NCI-H2107 treated with DMSO at 0.1 percent for 48 hours (cell line): ENCODE results near the gene USP6NL.
"Not testable (repeated sequence)": the region's sequence is repeated elsewhere in the genome, so short reads cannot be mapped to it uniquely, and the experiment has no call there.

Source experiments
- DNase-seq: peaks from one replicate; lab custom pipeline; 2025; ENCODE audit not compliant: unreplicated experiment; lab: John Stamatoyannopoulos, UW

The USP6NL gene

DNA sequence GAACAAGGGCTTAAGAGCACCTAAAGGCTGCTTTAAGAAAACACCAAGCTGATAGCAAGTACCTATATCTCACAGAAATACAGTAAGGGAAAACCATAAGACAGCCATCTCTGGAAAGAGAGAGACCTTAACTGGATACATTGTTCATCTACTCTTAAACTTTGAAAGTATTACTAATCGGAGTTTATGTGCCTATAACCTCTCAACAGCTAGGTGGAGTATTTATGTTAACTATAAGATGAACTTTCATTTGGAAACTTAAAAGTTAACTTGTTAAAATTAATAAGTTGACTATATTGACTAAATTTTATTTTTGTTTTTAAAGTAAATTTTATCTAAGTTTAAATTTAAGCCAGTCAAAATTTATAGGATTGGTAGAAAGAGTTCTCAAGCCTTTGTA lies 90.6 kb downstream of the USP6NL start:
- DNase-seq, result no peak

- DNase-seq, result no peak
Measured at GRCh38 chr10:11517150-11517549, 94.3 kb downstream of the USP6NL start.

DNA sequence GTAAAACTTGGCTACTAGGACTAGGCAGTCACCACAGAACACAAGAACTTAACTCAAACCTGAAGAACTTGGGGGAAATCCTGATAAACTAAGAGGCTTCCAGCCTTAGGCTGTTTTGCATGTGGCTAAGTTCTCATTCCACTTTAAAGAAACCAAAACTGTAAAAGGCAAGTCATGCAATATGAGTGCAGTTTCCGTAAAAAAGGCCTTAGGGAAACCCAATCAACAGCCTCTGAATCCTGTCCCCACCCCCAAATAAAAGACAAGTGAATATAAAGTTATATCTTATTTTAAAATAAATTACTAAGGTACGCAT lies 95.1 kb downstream of the USP6NL start:
- DNase-seq, result no peak

DNA sequence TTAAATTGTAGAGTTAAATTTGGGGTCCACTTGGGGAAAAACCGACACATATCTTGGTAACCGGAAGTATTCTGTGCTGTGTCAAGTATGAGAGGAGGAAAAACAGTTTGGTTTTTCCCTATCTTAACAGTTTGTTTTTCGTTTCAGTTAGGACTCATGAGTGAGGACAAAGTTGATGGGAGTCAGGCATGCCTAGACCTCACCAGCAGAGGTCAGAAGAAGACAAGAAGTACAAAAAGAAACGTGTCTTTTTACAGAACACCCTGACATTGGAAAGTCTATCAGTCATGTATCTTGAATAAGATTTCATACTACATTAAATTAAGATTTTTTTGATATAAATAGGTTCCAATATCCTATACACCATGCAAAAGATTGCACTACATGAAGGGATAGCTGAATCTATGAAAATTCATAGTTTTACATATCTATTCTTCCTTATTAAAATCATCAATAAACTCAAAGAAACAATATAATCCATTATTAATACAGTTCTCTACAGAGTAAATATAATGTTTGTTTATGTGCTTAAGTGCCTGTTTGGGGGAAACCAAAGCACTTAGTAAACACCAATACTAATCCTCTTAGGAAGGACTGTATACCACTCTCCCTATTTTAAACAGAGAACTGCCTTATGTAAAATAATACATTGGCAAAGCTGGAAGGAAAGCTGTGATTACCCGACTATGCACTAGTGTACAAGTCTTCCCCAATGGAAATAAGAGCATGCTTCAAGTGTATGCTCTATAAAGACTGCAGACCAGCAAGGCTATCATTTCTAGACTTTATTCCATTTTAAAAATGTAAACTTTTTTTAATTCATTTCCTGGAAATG lies 95.6 kb downstream of the USP6NL start:
- DNase-seq, result peak; percentile 1

DNA sequence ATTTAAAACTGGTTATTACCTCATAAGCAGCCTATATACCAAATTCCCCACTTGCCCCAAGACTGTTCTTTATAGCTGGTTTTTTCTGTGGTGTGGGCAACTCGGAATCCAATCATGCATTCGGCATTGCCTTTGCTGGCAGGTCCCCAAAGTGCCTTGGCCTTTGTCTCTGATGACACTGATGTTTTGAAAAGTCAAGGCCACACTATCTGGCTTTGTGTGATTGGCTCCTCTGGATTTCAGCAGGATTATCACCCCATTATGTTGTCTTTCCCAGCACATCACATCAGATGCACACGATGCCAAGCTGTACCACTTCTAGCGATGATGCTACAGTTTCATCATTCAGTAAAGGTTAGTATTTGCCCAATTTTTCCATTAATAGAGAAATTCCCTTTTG lies 97.7 kb downstream of the USP6NL start:
- DNase-seq, result no peak

DNA sequence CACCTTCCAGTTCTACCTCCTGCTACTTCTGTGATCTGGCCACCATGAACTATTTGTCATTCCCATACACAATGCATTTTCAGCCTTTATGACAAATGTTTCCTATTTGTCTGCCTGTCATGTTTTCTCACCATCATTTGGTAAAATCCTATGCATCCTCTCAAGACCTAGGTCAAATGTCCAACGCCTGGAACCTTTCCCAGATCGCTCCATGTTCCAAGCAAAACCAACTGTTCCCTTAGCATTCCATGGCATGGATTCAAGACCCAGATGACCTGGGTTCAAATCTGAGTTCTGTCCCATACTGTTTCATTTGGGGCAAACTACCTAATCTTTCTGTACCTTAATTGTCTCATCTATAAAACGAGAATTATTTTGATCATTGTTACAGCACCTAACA lies 98.9 kb downstream of the USP6NL start:
- DNase-seq, result no peak

GRCh38 chr10:11511321-11511720 lies 100.1 kb downstream of the USP6NL start:
- no peak for DNase-seq

DNA sequence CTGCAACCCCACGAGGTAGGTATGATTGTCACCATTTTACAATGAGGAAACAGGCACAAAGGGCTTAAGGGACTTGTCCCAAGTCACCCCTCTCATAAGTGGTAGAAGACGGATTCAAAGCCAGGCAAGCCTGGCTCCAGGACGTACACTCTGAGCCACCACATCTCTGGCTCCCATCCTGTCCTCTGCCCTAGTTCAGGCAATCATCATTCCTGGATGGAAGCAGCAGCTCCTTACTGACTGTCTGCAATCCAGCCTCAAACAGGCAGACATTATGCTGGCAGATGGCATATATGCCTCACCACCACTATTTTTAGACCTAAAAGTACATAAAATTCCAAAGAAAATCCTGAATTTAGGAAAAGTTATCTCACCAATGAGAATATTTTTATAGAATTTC lies 100.7 kb downstream of the USP6NL start:
- no peak for DNase-seq

DNA sequence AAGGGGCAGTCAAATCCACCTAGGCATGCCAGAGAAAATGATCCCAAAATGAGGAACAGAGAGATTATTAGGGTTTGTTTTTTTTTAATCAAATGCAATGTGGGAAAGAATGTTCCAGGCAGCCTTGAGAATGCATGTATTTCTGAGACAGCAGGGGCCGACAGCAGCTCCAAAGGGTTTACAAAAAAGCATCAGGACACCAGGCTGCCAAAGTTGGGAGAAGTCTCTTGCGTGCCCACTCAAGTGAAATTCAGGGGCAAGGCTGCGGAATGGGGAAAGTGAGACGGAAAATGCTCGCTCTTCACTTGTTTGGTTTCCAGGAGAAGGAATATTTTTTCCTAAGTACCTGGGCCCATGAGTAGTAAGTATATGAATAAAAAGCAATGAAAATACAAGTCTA lies 101.2 kb downstream of the USP6NL start:
- DNase-seq, result no peak

DNA sequence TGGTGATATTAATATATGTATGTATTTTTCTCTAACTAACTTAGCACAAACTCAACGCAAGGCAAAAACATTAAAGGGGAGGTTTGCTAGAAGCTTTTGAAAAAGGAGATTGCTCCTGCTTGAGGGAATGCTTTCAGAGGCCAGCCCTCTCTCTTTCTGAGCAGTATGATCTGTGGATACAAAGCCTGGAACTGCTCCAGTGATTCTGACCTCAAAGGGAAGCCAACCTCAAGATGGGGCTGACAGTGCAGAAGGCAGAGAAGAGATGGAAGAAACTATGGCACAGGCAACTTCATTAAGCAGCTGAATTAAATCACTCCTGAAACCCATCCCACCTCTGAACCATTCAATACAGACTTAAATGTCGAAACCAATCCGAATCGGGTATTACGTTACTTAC lies 102.4 kb downstream of the USP6NL start:
- DNase-seq, result no peak

- no peak for DNase-seq
Measured at GRCh38 chr10:11506247-11506789, 105.1 kb downstream of the USP6NL start.

DNA sequence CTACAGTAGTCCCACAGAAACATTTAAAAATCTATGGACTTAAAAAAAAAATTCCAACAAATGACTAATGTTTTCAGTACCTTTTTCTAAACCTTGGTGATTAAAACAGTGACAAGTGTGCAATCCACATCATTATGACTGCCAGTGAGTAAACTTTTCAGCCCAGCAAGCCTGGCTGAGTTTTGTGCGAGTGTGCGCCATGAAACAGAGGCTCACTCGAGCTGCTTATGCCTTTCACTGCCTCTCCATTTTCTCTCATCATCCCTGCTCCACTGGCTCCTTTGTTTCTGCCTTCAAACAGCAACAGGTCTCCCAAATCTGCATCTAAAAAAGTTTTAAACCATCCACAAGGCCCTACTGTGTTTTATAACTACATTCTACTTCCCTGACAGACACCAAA lies 105.8 kb downstream of the USP6NL start:
- DNase-seq, result no peak

DNA sequence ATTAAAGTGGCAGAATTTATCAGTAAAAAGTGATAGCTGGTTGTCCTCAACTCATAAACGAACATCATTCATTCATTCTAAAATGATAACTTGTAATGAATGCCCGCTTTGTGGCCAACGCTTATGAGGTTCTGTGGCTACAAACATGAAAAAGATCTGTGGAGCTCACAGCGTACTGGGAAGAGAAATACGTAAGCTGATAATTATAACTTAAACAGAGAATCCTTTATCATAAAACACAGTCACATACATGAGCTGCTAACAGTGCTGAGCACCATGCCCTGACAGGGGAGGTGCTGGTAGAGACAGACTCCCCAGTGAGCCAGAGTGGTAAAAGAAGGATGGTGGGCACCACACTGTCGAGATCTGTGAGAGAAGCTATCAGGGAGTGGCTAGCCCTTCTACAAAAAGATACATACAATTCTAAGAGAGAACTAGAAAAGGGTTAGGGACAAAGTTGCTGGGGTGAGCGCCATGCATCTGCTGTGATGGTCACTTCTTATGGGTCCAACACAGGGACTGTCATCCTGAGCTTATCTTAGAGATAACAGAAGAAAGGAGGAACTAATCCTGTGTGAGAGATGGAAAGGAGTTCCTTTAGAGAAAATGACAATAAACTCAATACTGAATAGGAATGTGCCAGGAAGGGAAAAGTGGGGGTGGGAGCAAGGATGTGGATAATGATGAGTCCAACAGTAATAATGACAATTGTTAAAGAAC lies 106.7 kb downstream of the USP6NL start:
- no peak for DNase-seq

GRCh38 chr10:11501600-11501999 lies 109.8 kb downstream of the USP6NL start:
- no peak for DNase-seq

DNA sequence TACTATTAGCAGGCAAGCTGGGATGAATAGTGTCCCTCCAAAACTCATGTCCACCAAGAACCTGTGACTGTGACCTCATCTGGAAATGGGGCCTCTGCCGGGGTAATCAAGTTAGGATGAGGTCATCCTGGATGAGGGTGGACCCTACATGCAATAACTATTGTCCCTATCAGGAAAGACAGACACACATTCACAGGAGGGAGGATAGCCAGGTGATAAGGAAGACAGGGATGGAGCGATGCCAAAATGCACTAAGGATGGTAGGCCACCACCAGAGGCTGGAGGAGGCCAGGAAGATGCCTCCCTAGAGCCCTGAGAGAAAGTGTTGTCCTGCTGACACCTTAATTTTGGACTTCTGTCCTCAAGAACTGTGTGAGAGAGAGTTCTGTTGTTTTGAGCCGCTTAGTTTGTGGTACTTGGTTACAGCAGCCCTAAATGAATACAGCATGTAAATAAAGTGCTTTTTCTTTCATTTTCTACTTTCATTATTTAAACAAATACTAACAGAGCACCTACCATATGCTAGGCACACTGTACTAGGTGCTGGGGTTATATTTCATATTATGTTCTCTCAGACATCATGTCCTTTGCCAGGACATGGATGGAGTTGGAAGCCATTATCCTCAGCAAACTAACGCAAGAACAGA lies 111.9 kb downstream of the USP6NL start:
- no peak for DNase-seq

DNA sequence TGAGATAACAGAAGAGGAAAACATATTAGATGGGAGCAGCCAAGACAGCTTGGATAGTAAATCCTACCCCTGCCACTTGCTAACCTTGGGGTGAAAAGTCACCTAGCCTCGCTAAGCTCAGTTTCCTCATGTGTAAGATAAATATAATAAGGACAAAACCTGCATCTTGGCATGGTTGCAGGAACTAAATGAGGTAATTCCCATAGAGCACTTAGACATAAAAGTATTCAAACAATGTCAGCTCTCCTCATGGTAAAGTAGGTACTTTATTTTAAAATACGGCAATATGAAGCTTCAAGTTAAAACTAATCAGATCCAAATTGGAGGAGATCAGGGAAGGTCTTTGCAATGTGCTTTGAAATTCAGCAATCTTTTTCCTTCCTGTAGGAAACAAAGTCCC lies 113.1 kb downstream of the USP6NL start:
- no peak for DNase-seq

GRCh38 chr10:11494923-11495322 lies 116.5 kb downstream of the USP6NL start:
- not testable (repeated sequence) for DNase-seq

DNA sequence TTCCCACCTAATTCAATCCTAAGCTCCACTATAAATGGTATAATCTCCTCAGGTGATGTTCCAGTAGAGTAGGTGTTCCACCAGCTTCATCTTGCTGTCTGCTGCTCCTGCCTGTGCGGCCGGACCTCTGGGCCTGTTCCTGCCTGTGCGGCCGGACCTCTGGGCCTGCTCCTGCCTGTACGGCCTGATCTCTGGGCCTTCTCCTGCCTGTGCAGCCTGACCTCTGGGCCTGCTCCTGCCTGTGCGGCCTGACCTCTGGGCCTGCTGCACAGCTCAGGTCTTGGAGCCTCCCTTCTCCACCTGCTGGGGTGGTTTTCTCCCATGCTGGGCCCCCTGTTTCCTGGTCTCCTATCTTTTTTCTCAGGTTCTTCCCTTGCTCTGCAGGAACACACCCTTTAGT lies 117.8 kb downstream of the USP6NL start:
- DNase-seq, result no peak

DNA sequence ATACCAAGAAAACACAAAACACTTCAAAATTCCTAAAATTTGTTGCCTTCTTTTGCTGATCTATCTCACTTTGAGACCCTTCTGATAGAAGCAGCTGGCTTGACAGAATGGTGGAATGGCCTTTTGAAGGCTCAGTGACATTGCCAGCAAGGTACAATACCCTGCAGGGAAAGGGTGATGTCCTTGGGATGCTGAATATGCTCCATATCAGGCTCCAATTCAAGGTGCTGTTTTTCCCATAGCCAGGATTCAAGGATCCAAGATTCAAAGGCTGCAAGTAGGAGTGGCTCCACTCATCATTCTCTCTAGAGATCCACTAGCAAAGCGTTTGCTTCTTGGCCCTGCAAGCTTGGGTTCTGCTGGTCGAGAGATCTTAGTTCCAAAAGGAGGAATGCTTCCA lies 120.4 kb downstream of the USP6NL start:
- DNase-seq, result no peak

DNA sequence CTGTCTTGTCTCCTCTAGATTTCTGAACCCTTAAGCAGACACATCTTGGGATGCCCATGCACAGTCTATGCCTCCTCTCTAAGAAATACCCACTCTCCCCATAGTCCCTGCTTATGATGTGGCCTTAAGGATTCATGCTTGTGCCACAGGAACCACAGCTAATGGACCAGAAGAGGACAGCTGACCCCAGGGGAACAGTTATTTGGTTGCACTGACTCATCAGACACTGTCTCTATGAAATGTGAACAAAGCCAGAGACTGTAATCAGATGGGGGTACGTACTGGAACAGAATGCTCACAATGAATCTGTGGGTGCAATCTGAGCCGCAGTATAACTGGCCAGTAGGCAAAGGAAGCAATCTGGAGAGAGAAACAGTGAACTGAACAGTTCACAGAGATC lies 121.9 kb downstream of the USP6NL start:
- no peak for DNase-seq

DNA sequence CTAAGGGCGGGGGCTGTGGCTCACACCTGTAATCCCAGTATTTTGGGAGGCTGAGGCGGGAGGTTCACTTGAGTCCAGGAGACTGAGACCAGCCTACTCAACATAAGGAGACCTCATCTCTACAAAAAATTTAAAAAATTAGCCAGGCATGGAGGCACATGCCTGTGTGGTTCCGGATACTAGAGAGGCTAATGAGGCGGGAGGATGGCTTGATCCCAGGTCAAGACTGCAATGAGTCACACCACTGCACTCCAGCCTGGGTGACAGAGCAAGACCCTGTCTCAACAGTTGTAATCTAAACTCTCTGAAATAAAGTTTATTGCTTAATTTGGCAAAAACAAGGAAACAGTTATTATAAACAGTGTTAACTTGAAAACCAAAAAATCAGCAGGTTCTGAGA lies 123.3 kb downstream of the USP6NL start:
- no peak for DNase-seq
